GM12801 (cell line): Measurements from ENCODE around the gene CUX1.

Experiments
- TF ChIP-seq, protein P1 (sequence below): IDR thresholded peaks from one replicate; pipeline ENCODE4 v1.5.1; 2011; ENCODE audit warnings: control low read depth; ENCODE audit not compliant: insufficient read length; ENCODE audit errors: extremely low read depth

CUX1 gene

DNA sequence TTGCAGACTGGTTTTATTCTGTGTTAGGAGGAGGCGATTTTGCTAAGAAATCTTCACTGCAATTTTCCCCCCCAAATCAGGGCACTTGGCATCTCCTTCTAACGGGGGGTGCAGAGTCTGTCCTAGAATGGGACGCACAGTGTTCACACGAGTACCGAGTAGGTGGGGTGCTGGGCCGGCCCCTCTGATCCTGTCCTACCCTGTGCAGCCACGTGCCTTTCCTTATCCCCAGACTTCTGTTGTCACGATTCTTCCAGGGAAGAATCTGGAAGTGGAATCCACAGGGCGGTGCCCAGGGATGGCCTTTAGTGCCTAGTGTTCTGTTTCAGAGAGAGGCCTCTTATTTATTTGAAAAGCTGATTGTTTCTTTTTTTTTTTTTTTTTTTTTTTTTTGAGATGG, 16.4 kb downstream of the CUX1 start:
- TF ChIP-seq, protein P1, sequence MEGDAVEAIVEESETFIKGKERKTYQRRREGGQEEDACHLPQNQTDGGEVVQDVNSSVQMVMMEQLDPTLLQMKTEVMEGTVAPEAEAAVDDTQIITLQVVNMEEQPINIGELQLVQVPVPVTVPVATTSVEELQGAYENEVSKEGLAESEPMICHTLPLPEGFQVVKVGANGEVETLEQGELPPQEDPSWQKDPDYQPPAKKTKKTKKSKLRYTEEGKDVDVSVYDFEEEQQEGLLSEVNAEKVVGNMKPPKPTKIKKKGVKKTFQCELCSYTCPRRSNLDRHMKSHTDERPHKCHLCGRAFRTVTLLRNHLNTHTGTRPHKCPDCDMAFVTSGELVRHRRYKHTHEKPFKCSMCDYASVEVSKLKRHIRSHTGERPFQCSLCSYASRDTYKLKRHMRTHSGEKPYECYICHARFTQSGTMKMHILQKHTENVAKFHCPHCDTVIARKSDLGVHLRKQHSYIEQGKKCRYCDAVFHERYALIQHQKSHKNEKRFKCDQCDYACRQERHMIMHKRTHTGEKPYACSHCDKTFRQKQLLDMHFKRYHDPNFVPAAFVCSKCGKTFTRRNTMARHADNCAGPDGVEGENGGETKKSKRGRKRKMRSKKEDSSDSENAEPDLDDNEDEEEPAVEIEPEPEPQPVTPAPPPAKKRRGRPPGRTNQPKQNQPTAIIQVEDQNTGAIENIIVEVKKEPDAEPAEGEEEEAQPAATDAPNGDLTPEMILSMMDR: no peak

DNA sequence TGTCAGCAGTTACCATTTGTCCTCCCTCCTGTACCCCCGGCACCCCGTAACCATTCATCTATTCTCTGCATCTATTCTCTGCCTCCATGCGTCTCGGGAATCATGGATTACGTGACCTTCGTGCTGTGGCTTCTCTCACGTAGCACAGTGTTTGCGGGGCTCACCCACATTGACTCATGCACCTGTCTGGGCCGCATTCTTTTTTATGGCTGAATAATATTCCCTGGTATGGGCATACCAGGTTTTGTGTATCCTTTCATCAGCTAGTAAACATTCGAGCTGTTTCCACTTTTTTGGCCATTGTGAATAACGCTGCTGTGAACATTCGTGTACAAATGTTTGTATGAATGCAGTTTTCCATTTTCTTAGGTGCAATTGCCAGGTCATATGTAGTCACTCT, 17.7 kb downstream of the CUX1 start:
- TF ChIP-seq, protein P1: no peak

DNA sequence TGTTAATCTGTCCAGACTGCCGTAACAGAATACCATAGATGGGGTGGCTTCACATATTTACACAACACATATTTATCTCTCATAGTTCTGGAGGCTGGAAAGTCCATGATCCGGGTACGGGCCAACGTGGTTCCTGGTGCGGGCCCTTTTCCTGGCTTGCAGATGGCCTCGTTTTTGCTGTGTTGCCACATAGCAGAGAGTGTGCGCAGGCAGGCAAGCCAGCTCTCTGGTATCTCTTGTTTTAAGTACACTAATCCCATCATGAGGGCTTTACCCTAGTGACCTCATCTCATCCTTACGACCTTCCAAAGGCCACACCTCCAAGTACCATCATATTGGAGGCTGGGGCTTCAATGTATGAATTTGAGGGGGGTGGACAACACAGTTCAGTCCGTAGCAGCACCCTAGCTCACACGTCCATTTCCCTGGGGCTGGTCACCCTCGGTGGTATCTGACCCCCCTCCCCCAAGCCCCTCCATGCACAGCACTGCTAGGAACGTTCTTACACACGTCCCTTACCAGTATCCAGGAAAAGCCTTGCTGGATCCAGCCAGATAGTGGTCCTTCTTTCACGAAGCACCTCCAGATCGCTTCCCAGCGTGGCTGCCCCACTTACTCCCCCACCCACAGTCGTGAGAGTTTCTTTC, 21.5 kb downstream of the CUX1 start:
- TF ChIP-seq, protein P1: no peak

DNA sequence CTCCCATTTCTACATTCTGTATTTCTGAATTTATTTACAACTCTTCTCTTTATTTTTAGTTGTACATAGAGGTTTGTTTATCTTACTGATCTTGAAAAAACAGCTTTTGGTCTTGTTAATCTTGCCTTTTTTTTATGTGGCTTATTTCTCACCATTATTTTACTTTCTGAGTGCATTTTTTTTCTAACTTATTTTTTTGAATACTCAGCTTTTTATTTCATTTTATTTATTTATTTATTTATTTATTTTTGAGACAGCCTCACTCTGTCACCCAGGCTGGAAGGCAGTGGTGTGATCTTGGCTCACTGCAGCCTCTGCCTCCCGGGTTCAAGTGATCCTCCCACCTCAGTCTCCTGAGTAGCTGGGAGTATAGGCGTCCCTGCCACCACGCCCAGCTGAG, 23.9 kb downstream of the CUX1 start:
- TF ChIP-seq, protein P1: no peak

DNA sequence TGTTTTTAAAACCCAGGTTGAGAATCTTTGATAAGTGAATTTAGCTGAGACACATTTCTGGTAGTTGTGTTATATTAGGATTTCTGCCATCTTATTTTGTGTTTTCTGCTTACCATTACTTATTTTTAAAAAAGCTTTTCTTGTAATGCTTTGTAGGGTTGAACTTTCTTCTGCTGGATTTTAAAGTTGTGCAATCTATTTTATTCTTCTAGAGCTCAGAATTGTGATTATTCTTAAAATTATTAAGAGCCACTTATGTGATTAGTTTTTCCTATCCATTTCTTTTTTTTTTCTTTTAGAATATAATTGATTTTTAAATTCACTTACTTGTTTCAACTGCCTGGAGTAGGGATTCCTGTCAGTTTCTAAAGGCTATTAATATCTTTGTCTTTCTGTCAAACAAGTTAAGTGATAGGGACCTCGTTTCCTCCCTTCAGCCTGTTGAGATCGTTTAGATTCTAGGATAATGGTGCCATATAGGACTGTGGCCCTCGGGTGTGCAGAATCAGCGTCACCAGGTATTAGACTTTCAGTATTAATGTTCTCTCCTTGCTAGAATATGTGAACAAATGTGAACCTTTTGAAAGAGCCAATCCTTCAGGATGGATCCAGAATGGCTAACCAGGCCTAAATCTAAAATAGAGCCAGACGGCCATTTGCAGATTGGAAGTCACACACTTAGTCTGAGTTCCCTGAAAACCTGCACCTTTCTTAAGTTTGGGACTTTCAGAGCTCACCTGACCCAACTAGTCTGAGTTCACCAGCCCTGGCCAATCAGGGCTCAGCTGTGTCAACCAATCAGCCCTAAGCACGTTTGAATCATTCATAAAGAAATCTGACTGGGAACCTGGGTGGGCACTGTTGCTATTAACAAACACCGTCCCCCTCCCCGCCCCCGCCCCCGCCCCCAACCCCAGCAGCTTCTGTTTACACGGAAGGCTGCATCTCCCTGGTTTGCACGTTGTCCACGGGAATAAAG, 26.2 kb downstream of the CUX1 start:
- TF ChIP-seq, protein P1: no peak

DNA sequence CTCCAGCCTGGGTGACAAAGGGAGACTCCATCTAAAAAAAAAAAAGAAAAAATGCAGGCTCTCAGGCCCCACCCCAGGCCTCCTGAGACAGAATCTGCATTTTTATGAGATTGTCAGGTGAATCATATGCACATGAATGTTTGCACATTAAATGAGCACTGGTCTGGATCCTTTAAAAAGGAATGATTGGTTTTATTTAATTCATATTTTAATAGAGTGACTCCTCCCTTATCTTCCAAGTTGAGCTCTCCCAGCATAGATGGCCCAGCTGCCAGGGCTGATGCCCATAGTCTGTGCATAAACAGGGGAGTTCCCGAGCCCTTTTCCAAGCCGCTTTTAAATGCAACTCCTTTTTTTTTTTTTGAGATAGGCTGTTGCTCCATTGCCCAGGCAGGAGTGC, 28.5 kb downstream of the CUX1 start:
- TF ChIP-seq, protein P1: no peak

DNA sequence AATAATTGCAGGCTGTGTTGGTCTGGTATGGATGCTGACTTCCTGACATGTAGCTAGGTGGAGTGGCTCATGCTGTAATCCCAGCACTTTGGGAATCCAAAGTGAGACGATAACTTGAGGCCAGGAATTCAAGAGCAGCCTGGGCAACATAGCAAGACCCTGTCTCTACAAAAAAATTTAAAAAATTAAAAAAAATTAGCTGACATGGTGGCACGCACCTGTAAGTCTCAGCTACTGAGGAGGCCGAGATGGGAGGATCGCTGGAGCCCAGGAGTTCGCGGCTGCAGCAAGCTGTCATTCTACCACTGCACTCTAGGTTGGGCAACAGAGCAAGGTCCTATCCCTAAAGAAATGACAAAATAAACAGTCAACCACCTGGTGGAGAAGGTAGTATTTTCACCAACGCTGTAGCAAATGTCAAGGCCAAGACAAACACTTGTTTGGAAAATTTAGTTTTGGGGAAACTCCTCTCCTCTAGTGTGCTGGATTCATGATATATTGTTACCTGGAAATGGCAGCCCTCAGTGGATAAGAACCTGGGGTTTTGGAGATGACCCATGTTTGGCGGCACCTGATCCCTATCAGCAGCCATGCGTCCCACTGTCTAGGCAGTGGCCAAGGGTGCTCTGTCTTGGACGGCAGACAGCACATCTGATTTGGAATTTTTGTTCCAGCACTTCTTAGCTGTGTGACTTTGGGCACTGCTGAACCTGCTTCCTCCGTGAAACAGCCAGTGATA, 29.5 kb downstream of the CUX1 start:
- TF ChIP-seq, protein P1: no peak
